ENCODE results near the gene CDK16. TPM values are rescaled to one million over a fixed set of nuclear protein-coding genes. Genes with fewer than 3 reads are reported as not detected.

CDK16 gene
- total RNA-seq (2021; ENCODE audit: unreplicated experiment) (134 TPM), Bru-seq, nascent RNA (percentile 92 among the genes with signal in this experiment), BruChase-seq, experiment 1, labeled RNA remaining after a 2-hour chase (percentile 94 among the genes with signal in this experiment), BruChase-seq, experiment 2, labeled RNA remaining after a 6-hour chase (percentile 93 among the genes with signal in this experiment)
- 135 TPM for polyA plus RNA-seq (2012; ENCODE audit: insufficient read length)
- long read RNA-seq, transcript CDK16-204 (16 exons, 3,158 nt) = minor isoform, 5 of 142 reads
- long read RNA-seq, transcript CDK16-202 (16 exons, 3,144 nt) = major isoform, 56 of 142 reads
- long read RNA-seq, partial matches to known transcripts = 52 of 142 reads
- long read RNA-seq, other reads (novel, unspliced or antisense) = 28 of 142 reads

GRCh38 chrX:47218280-47218919 lies at the start of gene CDK16:
TSS of gene CDK16 (plus strand) at chrX:47218681. CDS start at chrX:47223558, 4,877 bp downstream.
- ATAC-seq (peak; percentile 65), DNase-seq (ENCODE audit: low read depth, low spot score) (no peak)
- H3K27ac ChIP-seq (ENCODE audit: low read length) = peak within 1 kb of the TSS; percentile 98
- no peaks in the 10 kb centered on the region for H3K36me3 ChIP-seq (ENCODE audit: control insufficient read depth, insufficient read depth, low read length)
- peak within 1 kb of the TSS; percentile 89 to 90 for H3K4me3 ChIP-seq (ENCODE audit: low read depth in 2 of 2, low read length in 2 of 2)
- TF ChIP-seq REST (IDR thresholded peaks at IDR 0.05; ENCODE audit: insufficient read depth in 1 of 2, low read depth in 2 of 2, low read length in 1 of 2) (no peak), TCF7L2 (IDR thresholded peaks at IDR 0.05; ENCODE audit: low read depth, low read length) (no peak), POLR2AphosphoS5 (IDR thresholded peaks at IDR 0.05; ENCODE audit: low read depth, low read length) (peak; percentile 75), SIN3A (IDR thresholded peaks at IDR 0.05; ENCODE audit: borderline replicate concordance, insufficient read depth, low read depth, low read length) (0 out of 2 replicates have a peak, but pooled peaks have one; percentile 2)
- TF ChIP-seq, protein P1, sequence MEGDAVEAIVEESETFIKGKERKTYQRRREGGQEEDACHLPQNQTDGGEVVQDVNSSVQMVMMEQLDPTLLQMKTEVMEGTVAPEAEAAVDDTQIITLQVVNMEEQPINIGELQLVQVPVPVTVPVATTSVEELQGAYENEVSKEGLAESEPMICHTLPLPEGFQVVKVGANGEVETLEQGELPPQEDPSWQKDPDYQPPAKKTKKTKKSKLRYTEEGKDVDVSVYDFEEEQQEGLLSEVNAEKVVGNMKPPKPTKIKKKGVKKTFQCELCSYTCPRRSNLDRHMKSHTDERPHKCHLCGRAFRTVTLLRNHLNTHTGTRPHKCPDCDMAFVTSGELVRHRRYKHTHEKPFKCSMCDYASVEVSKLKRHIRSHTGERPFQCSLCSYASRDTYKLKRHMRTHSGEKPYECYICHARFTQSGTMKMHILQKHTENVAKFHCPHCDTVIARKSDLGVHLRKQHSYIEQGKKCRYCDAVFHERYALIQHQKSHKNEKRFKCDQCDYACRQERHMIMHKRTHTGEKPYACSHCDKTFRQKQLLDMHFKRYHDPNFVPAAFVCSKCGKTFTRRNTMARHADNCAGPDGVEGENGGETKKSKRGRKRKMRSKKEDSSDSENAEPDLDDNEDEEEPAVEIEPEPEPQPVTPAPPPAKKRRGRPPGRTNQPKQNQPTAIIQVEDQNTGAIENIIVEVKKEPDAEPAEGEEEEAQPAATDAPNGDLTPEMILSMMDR (IDR thresholded peaks at IDR 0.05) = no peak
- peaks cover 22% of the 10 kb centered on the region for H3K4me1 ChIP-seq (ENCODE audit: control insufficient read depth, insufficient read depth, low read length)
- BruUV-seq (replicated peaks) = no TSS peak
- H3K27me3 ChIP-seq (ENCODE audit: control insufficient read depth, insufficient read depth, low read length) = no peaks in the 10 kb centered on the region
- in situ Hi-C loops (cut with HindIII; ENCODE audit: low pct_unique_long_range_greater_than_20kb, low sequenced_read_pairs) = no loop called here
- ChIA-PET CTCF (interaction anchor here (0.6 to 1.0 kb wide), 3 partner anchors 44 to 166 kb away, joined by 3 read pairs; no protein-coding TSS in a partner anchor), POLR2A (interaction anchor here (0.6 kb wide), 1 partner anchor 303 kb away, joined by 3 read pairs; no protein-coding TSS in a partner anchor)
- intact Hi-C loops (cut with micrococcal nuclease; ENCODE audit: unreplicated experiment) = no loop called here
- no peaks in the 10 kb centered on the region for H3K9me3 ChIP-seq (ENCODE audit: control insufficient read depth, insufficient read depth, low read depth, low read length)

DNA sequence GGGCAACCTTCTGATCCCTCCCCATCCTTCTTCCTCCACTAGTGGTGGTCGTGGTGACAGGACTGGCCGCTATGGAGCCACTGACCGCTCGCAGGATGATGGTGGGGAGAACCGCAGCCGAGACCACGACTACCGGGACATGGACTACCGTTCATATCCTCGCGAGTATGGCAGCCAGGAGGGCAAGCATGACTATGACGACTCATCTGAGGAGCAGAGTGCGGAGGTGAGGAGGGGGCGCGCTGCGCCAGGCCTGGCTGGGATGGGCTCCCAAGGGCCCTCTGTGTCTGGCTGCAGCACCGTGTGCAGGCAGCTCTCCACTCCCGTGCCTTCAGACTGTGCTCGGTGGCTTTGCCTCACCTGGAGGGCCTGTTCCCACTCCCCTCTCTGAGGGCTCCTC lies 49.2 kb upstream of the CDK16 start:
- CTCF ChIA-PET = no interaction called here
- in situ Hi-C loops (cut with HindIII; ENCODE audit: low pct_unique_long_range_greater_than_20kb, low sequenced_read_pairs) = no loop called here
- POLR2A ChIA-PET = no interaction called here

More for the DNA sequence above, 49.2 kb upstream of the CDK16 start:
- ATAC-seq (no peak), DNase-seq (ENCODE audit: low read depth, low spot score) (no peak)
- Histone ChIP-seq H3K27ac (ENCODE audit: low read length) (no peak overlapping the region), H3K36me3 (ENCODE audit: control insufficient read depth, insufficient read depth, low read length) (no peaks in the 10 kb centered on the region), H3K4me1 (ENCODE audit: control insufficient read depth, insufficient read depth, low read length) (no peaks in the 10 kb centered on the region), H3K27me3 (ENCODE audit: control insufficient read depth, insufficient read depth, low read length) (no peaks in the 10 kb centered on the region), H3K9me3 (ENCODE audit: control insufficient read depth, insufficient read depth, low read depth, low read length) (no peaks in the 10 kb centered on the region), H3K4me3 (ENCODE audit: low read depth in 2 of 2, low read length in 2 of 2) (no peak overlapping the region)
- BruUV-seq (replicated peaks) = no TSS peak
- intact Hi-C loops (cut with micrococcal nuclease; ENCODE audit: unreplicated experiment) = no loop called here
- TF ChIP-seq SIN3A (IDR thresholded peaks at IDR 0.05; ENCODE audit: borderline replicate concordance, insufficient read depth, low read depth, low read length) = no peak
- TF ChIP-seq REST (IDR thresholded peaks at IDR 0.05; ENCODE audit: insufficient read depth in 1 of 2, low read depth in 2 of 2, low read length in 1 of 2) = no peak
- TF ChIP-seq, protein P1 (IDR thresholded peaks at IDR 0.05) = no peak
- no peak for TF ChIP-seq POLR2AphosphoS5 (IDR thresholded peaks at IDR 0.05; ENCODE audit: low read depth, low read length)
- TF ChIP-seq TCF7L2 (IDR thresholded peaks at IDR 0.05; ENCODE audit: low read depth, low read length) = no peak

All from Panc1 (cell line).